ENCODE data around the gene STK39.

GRCh38 chr2:167940734-167941507 lies 306.5 kb downstream of the STK39 start:
- TF ChIP-seq CTCF (IDR thresholded peaks at IDR 0.05; ENCODE audit: insufficient read depth, low read length) (no peak), POLR2AphosphoS5 (IDR thresholded peaks at IDR 0.05; ENCODE audit: low read depth) (no peak), SPI1 (IDR thresholded peaks at IDR 0.05; ENCODE audit: borderline replicate concordance, low read depth) (no peak)

Measured in HL-60 (cell line).